Panc1 (cell line): ENCODE results near the gene RGS9.

Source experiments
- CTCF ChIP-seq: fragments of 450-650 bp; IDR thresholded peaks from 2 replicates; pipeline ENCODE4 v1.5.1; 2017; ENCODE audit warnings: mild to moderate bottlenecking
- POLR2AphosphoS5 ChIP-seq: IDR thresholded peaks from 2 replicates; pipeline ENCODE4 v1.6.1; 2012; ENCODE audit warnings: mild to moderate bottlenecking, low read depth, low read length, moderate library complexity
- REST ChIP-seq, 2 experiments: IDR thresholded peaks; 2 replicates each; pipeline ENCODE4 v1.6.1; 2011 to 2012; ENCODE audit warnings: low read depth in 2 of 2, control low read depth in 1 of 2, low read length in 1 of 2, mild to moderate bottlenecking in 1 of 2, moderate library complexity in 1 of 2; ENCODE audit not compliant: insufficient read depth in 1 of 2
- SIN3A ChIP-seq: IDR thresholded peaks from 2 replicates; pipeline ENCODE4 v1.6.1; 2012; ENCODE audit warnings: low read depth, mild to moderate bottlenecking, low read length, moderate library complexity, borderline replicate concordance; ENCODE audit not compliant: insufficient read depth
- TCF7L2 ChIP-seq: IDR thresholded peaks from 2 replicates; pipeline ENCODE4 v1.6.1; 2011; ENCODE audit warnings: mild to moderate bottlenecking, low read depth, low read length, inconsistent platforms

- TF ChIP-seq CTCF (no peak), REST (IDR thresholded peaks at IDR 0.05; ENCODE audit: insufficient read depth in 1 of 2, low read depth in 2 of 2, low read length in 1 of 2) (no peak), TCF7L2 (no peak), SIN3A (no peak), POLR2AphosphoS5 (no peak)
Measured at GRCh38 chr17:65201331-65201730, 64.2 kb downstream of the RGS9 start.
